ENCODE data around the gene SPNS3.

GRCh38 chr17:4499431-4500190 is 65.9 kb downstream of the SPNS3 start:
- TF ChIP-seq EZH2phosphoT487 (IDR thresholded peaks at IDR 0.05; ENCODE audit: borderline replicate concordance, low read depth) (no peak), CTCF (IDR thresholded peaks at IDR 0.05) (no peak), YY1 (IDR thresholded peaks at IDR 0.05; ENCODE audit: low read depth) (no peak), POLR2AphosphoS5 (IDR thresholded peaks at IDR 0.05; ENCODE audit: low read depth, low read length) (no peak)
